GM12875 (cell line): ENCODE measurements around the gene ENKD1.

Experiments used
- H3K4me3 ChIP-seq: one replicate; pipeline ENCODE4 v1.5.1; 2011; ENCODE audit warnings: low read depth, low read length, control low read depth
- TF ChIP-seq, protein P1 (sequence below): IDR thresholded peaks from 2 replicates; pipeline ENCODE4 v1.5.1; 2011; ENCODE audit warnings: low read depth, mild to moderate bottlenecking, control low read depth, inconsistent platforms, low read length, moderate library complexity, borderline replicate concordance; ENCODE audit not compliant: insufficient read depth

The ENKD1 gene

DNA sequence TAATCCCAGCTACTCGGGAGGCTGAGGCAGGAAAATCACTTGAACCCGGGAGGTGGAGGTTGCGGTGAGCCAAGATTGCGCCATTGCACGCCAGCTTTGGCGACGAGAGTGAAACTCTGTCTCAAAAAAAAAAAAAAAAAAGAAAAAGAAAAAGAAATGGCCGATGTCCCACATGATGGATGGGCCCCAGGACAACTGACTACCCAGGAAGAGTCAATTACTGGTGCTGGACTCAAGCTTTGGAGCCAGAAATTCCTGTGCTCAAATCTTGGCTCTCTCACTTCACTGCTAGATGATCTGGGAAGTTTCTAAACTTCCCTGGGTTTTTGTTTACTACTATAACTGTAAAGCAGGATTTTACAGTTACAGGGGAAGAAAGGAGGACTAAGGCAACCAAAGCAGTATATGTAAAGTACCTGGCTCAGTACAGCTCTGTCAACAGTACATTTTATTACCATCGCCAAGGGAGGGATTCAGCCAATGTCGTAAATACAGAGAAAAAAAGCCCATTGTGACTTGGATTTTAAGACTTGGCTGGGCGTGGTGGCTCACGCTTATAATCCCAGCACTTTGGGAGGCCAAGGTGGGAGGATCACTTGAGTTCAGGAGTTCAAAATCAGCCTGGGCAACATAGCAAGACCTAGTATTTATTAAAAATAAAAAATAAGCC, 11.9 kb upstream of the ENKD1 start:
- no peak overlapping the region for H3K4me3 ChIP-seq
- TF ChIP-seq, protein P1, sequence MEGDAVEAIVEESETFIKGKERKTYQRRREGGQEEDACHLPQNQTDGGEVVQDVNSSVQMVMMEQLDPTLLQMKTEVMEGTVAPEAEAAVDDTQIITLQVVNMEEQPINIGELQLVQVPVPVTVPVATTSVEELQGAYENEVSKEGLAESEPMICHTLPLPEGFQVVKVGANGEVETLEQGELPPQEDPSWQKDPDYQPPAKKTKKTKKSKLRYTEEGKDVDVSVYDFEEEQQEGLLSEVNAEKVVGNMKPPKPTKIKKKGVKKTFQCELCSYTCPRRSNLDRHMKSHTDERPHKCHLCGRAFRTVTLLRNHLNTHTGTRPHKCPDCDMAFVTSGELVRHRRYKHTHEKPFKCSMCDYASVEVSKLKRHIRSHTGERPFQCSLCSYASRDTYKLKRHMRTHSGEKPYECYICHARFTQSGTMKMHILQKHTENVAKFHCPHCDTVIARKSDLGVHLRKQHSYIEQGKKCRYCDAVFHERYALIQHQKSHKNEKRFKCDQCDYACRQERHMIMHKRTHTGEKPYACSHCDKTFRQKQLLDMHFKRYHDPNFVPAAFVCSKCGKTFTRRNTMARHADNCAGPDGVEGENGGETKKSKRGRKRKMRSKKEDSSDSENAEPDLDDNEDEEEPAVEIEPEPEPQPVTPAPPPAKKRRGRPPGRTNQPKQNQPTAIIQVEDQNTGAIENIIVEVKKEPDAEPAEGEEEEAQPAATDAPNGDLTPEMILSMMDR: no peak

DNA sequence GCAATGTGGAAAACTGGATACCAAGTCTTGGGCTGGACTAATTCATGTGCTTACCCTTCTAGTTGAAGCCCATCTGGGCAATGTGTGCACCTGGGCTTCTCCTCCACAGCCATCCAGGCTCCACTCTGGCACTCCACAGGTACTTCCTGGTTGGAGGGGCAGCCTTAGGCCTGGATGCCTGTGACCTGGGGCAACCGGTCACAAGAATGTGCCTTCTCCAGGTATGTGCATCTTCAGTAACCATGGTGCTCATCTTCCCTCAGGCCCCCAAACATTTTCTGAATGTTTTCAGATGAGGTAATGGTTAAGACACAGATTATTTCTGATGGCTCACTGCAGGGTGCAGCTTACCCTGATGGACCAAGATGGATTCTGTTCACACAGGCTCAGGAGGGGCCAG, 11.2 kb upstream of the ENKD1 start:
- TF ChIP-seq, protein P1: no peak
- no peak overlapping the region for H3K4me3 ChIP-seq

DNA sequence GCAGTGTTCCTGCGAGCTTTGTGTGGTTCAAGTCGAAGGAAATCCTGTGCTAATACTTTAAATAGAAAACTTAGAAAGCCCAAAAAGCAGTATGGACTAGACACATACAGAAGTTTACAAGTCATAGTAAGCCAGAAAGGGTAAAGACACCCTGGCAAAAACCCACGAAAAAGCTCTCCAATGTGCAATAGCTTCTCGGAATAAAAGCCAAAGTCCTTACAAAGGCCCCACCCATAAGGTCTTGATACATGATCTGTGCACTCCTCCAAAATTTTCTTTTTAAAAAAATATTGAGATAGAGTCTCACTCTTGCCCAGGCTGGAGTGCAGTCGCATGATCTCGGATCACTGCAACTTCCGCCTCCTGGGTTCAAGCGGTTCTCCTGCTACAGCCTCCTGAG, 10.4 kb upstream of the ENKD1 start:
- H3K4me3 ChIP-seq: no peak overlapping the region
- TF ChIP-seq, protein P1: no peak

DNA sequence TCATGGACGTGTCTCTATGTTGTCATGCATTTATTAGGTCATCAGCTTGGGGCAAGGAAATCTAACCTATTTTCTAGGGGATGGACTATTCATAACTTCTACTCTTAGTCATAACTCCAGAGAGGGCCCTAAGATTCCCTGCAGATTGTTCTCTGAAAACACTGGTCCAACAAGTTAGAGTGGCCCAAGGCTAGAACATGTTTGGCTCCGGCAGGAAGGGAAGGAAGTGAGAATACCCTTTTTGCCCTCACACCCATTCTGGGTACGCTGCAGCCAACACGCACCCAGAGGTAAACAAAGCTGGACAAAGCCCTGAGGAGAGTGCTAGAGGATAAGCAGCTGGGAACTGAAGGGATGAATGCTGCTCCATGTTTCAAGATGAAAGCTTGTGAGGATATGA, 10.0 kb upstream of the ENKD1 start:
- no peak overlapping the region for H3K4me3 ChIP-seq
- TF ChIP-seq, protein P1: no peak

DNA sequence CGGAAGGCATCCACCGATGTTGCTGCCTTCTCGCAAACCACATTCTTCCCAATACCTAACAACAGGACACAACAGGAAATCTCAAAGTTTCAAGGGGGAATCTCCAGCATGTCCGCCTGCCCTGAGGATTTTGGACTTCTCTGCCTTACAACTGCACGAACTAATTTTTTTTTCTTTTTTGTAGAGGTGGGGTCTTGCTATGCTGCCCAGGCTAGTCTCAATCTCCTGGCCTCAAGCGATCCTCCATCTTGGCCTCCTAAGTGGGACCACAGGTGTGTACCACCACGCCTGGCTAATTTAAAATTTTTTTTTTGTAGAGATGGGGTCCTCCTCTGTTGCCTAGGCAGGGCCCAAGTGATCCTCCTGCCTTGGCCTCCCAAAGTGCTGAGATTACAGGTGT, 9.4 kb upstream of the ENKD1 start:
- TF ChIP-seq, protein P1: no peak
- H3K4me3 ChIP-seq: no peak overlapping the region

DNA sequence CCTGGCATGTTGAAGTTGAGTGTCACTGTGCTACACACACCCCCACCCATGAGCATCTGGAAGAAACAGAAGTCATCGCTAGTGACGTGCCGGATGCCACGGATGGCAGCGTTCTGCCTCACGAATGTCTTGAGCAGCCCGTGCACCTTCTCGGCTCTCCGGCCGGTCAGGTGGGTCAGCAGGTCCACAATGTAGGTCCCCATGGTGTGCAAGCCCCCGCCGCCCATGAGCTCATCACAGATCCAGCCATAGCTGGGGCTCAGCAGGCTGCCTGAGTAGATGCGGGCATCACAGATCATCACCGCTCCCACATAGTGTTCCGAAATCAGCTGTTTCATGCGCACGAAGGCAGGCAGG, 9.0 kb upstream of the ENKD1 start:
- TF ChIP-seq, protein P1: no peak
- H3K4me3 ChIP-seq: no peak overlapping the region

DNA sequence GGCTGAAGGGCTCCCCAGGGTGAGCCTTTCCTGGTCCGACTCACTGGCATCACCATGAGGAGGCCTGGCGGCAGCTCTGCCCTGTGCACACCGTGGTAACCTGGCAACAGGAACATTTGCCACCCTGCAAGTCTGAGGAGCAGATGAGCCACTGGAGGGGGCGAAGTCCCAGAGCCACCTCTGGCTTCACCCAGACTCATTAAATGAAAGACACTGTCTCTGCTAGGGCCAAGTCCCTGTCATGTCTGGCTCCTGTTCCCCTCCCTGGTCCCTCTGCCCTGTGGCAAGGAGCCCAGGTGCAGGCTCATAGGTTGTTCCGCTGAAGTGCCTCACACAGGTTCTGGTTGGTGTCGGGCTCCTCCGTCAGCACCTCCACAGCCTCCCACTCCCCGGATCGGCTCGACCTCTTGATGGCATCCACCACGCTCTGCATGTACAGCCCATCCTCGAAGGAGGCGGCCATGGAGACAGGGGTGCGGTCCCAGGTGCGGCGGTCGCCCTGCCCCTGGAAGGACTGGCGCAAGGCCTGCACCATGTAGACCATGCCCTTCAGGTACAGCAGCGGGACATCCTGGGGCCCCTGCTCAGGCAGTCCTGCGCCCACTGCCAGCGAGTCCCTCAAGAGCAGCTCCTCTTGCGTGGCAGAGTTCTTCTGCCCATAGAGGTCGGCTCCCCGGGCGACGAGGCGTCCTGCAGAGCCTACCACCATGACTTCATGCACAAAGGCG, 8.5 kb upstream of the ENKD1 start:
- TF ChIP-seq, protein P1: no peak
- H3K4me3 ChIP-seq: no peak overlapping the region
